GM21723 (cell line): Measurements from ENCODE around the gene CRNN.

Source experiments
- ATAC-seq: cut with Tn5 transposase; IDR thresholded peaks from one replicate; pipeline ENCODE4 v1.9.1; 2021; ENCODE audit warnings: mild to moderate bottlenecking, moderate library complexity; ENCODE audit not compliant: unreplicated experiment

CRNN gene

DNA sequence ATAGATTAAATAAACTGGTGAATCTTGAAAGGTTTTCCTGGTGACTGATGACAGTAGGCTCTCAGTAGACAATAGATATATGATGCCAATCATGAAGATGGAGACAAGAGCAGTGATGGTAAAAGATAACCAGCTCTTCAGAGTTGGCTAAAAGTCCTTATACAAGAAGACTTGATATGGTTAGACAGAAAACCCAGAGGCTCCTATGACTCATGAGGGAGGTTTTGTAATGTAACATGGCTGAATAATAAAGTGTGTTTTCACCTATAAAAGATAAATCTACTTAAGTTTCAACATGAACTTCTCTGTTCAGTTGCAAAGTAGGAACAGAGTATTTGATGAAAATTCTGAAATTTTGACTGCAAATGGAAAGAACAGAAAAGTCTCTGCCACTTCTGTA lies 12.7 kb upstream of the CRNN start:
- no peak for ATAC-seq

DNA sequence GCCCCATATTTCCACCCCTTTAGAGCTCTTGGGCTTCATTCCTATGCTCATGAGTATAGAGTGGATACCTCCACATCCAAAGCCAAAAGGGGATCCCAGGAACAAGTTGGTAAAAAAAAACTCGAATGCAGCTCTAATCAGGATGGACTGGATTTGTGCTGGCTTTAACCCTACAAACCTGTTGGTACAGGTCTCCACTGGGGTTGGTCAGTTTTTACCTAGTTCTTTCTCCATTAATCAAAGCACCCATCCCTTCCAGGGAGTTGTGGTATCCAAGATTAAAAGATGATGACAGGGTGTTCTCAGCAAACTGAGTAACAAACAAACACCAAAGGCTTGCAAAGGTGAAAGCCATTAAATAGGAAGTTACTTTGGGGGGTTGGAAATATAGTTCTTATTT lies 5.9 kb upstream of the CRNN start:
- ATAC-seq, result no peak

DNA sequence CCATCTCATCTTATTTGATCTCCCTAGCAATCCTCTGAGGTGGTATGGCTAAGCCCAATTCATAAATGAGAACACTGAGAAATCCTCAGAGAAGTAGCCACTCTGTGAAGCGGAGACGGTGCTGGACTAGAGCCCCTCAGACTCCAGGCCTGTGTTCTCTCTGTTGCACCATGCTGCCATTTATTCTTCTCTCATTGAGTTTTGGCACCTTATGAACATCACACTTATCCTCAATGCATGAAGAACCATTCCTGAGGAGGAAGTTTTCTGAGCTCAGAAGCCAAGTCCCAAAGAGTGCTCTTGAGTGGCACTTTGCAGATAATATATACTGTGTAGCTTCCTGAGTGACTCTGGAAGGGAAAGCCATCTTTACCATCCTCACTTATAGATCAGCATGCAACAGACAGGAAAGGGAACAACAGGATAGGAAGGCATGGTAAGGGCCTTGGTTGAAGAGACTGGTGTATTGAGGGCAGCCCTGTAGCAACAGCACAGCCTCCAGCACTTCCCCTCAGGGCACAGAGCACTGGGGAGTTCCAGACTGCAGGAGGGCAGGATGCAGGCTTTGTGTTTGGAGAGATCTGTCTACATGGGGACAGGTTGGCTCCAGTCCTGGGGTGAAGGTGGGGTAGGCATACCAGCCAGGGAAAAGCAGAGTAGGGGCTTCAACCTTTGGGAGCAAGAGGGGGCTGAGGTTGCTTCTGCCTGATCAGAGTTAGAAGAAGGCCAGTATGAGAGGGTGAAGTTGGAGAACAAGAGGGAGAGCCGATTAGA lies 1.6 kb upstream of the CRNN start:
- ATAC-seq, result no peak

DNA sequence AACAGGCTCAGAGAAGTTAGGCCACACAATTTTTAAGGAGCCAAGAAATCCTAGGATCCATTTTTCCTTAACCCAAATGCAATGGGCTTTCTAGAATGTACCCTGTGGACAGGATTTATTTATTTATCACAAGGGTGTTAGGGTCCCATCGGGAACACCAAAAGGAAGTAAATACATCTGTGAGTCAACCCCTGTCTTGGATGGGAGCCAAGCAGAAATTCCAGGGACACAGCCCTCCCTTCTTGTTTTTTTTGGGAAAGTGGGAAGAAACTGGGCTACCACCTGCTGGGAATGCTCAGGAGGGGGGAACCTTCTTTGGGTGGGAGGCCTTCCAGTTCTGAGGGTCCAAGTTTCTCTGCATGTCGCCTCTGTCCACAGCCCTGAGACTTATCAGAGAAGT lies 1.3 kb downstream of the CRNN start:
- ATAC-seq, result no peak

DNA sequence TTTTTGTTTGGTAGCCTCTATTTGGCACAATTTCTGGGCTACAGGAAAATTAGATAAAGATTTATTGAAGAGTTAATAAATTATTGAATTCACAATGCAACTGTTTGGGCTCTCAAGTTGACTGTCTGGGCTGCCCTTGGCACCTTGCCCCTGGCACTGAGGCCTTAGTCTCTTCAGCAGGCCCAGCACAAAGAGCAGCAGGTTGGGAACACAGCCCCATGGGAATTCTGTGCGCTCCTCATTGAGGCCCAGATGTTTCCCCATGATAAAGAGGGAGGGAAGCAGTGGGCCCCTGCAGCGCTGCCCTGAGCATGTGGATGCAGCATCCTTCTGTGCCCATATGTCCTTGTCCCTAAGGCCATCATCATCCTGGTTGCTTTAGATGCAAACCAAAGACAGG lies 2.9 kb downstream of the CRNN start:
- no peak for ATAC-seq

DNA sequence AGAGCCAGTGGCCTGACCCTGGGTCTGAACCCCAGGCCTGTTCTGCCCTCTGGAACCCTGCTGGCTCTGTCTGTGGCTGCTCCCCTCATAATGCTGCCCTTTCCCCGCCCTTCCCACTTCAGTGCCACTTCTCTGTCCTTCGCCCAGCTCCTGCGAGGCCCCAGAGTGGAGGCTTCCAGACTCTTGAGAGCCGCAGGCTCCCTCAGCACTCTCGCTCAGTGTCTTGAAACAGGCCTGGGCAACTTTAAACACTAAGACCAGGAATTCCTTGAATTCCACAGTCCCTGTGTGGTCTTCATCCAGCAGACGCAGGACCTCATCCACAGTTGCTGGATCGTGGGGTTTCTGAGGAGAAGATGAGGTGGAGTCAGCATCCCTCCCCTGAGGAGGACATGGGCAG lies 3.5 kb downstream of the CRNN start:
- ATAC-seq, result no peak

DNA sequence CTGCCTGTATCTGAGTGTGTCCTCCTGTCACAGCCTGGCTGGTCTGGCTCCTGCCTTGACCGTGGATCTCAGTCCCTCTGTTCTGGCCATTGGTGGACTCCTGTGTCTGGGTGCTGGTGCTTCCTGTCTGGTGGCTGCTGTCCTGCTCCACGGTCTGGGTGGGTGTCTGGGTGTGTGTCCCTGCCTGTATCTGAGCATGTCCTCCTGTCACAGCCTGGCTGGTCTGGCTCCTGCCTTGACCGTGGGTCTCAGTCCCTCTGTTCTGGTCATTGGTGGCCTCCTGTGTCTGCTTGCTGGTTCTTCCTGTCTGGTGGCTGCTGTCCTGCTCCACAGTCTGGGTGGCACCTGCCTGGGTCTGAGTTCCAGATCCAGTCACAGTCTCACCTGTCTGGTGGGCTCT lies 4.0 kb downstream of the CRNN start:
- ATAC-seq, result no peak

DNA sequence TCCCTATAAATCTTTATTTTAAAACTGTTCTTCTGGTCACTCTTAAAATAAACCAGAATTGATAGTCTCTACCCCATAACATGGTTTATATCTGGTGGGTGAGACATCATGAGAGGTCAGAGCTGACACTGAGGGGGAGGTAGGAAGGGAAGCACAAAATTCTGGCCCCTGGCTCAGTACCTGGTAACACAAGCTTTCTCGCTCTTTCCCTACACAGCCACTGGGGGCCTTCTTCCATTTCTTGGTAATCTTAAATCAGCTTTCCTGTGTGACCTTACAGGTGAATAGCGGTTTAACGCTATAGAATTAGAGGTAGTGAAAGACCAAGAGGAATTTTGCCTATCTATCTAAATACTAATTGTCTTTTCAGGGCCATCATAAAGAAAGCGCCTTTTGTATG lies 5.4 kb downstream of the CRNN start:
- no peak for ATAC-seq

DNA sequence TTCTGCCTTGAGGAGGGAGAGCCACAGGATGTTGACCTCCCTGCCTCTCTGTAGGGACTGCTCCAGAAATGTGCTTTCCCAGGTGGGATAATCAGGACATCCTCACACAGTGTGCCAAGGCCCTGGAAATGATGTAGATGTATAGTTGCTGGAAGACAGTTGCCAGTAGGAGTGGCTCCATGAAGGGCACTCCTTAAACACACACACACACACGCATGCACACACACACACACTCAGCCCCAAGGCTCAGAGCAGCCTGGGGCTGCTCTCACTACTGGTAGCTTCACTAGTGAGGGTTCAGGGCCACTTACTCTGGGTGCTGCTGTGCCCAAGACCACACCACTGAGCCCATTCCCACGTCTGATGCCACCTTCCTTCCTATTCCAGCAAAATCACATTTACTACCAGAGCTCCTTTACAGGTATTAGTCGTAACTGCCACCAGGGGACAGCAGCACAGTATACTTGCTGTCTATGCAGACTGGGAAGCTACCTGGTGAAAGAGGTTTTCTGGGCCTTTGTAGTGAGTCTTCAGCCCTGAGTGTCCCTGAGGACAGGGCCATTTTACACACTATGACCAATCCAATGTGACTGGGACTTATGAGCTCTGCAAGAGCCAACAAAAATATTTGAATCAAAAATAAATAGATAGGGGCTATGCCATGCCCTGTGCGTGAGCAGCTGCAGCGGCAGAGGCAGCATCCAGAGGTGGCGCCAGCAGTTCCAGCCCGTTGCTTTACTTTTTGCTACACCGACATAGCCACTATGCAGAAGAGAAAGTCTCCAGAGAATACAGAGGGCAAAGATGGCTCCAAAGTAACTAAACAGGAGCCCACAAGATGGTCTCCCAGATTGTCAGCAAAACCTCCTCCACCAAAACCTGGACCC lies 15.0 kb downstream of the CRNN start:
- ATAC-seq, result no peak

DNA sequence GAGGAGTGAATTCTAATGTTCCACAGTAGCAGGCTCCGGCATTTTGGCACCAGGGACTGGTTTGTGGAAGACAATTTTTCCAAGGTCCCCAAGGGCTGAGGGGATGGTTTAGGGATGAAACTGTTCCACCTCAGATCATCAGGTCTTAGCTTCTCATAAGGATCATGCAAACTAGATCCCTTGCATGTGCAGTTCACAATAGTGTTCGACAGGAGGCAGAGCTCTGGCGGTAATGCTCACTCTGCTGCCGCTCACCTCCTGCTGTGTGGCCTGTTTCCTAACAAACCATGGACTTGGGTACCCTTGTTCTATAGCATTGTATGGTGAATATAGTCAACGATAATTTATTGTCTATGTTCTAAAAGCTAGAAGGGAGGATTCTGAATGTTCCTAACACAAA lies 16.6 kb downstream of the CRNN start:
- no peak for ATAC-seq

DNA sequence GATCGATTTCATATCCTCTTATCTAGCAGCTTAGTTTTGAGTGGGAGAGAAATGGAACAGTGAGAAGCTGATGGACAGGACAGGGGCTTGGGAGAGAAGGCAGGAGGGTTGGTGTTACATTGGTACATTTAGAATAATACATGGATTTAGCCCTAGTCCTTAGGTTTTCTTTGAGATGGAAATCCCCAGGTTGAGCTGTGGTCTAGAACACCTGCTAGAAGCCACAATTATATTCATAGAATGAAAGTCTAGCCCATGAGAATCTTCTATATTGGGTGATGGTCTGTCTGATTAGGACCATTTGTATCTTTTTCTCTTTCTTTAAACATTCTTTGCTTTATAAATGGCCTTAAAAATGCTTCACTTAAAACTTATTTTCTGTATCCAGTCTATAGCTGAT lies 19.9 kb downstream of the CRNN start:
- no peak for ATAC-seq

DNA sequence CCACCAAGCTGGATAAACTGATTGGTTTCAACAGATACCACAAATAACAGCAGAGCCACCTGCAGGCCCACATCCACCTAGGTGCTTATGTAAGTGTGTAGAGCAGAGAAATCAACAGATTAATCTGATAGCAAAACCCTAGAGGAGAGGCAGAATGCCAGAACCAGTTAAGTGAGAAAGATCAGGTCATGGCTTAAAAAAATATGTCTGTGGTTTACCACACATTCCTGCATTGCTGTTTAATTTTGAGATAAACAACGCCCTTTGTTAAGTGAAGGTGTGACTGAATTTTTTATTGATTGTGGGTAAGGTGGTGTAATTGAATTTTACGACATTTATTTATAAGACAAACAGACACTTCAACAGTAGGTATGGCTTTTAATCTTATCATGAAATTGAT lies 21.2 kb downstream of the CRNN start:
- no peak for ATAC-seq

DNA sequence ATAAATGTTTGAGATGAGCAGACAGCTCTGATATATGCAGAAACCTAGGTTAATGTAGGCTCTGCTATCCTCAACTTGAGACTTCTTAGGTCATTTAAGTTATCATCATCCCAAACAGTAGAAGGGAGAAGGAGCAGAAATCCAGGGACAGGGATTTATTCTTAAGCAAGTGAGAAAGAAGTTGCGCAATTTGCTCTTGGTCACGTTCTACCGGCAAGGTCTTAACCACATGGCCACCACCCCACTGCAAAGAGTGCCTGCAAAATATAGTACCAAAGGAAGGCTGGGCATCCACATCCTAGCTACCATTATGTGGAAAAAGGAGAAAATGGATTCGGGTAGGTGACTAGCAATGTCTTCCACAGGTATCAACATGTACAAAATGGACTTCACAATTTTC lies 25.2 kb downstream of the CRNN start:
- ATAC-seq, result no peak

DNA sequence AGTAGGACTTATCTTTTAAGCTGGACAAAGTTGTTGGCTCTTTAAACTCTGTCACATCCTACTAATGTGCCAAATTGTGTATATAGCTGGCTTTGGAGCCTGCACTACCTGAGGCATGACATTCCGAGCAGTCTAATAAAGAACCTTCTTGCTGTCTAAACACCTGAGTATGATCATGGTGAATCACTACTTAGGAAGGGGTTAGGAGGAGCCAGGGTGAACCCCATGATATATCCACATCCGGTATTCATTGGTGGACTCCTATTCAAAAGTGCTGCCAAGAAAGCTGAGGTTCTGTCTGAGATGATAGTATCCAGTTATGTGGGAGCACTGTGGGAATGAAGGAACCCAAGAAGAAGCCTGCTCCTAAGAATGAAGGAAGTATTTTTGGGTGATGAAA lies 27.1 kb downstream of the CRNN start:
- no peak for ATAC-seq

DNA sequence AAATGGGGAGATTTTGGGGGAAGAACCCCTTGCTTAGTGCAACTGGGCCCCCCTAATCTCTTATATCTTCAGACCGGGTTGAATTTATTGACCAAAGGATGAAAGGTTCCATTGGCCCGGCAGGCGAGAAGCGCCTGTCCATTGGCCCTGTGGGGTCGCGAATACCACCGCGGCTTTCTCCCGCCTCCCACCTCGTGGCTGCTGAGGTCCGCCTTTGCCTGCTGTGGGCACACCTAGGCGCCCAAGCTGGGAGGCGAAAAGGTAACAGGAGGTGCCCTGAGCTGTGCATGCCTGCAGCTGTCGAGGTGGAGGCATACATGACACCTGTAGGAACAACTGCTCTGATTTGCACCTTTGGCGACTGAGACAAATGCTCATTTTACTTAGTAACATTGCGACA lies 33.1 kb downstream of the CRNN start:
- ATAC-seq, result no peak

DNA sequence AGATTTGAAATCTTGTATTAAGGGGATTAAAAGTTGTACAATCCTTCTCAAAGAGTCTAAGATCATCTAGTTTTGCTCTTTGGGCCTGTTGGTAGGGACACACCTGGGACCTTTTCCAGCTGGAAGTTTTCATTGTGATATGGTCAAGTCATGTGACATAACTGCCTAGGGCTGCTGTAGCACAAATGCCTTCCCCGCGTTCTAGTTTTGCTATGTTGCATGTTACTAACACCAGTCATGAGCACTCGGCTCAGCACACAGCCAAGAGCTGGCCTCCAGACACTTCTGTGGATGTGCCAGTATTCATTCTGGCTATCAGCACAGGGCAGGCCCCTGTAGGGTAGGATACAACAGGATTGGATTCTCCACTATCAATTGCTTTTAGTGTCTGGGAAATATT lies 39.6 kb downstream of the CRNN start:
- ATAC-seq, result no peak

DNA sequence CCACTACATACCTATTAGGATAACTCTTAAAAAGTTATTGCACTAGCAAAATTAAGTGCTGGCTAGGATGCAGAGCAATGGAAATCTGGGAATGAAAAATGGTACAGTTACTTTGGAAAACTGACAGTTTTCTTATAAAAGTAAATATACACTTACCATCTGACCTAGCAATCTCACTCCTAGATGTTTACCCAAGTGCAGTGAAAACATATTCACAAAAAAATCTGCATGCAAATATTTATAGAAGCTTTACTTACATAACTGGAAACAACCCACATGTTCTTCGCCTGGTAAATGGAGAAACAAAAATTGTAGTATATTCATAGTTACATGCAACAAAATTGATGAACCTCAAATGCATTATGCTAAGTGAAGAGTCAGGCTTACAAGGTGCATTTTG lies 41.4 kb downstream of the CRNN start:
- ATAC-seq, result no peak

DNA sequence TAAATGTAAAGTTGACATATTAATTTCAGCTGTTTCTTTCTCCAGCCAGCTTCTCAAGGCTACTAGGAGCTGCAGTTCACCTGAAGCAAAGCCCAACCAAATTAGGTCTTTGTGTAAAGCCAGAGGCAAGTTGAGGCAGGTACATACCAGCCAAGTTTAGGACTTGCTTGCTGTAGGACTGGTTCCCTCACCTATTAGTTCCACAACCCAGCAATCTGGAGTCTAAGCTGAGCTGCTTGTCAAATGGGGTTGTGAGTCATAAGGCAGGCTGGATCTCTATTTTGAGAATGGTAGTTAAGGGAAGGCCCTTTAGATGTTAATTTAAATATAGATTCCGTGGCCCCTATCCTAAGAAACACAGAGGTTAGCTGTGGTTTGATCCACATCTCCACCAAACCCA lies 46.6 kb downstream of the CRNN start:
- ATAC-seq, result no peak

DNA sequence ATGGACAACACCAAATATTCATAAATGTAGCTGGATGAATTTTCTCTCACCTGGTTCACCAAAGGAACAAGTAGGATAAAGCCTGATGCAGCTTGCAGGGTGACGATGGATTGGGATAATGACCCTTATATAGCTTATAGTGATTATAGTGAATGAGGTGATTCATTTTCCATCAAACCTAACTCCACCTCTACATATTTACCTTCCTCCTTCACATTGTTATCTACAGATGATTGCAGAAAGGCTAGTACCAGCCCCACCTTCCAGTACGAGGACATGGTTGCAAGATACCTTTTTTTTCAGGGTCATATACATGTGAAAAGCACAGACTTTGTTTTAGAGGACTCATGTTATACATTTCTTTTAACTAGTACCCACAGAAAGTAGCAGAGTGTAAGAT lies 54.2 kb downstream of the CRNN start, which contains the start of gene FLG2:
TSS of gene FLG2 (minus strand) at position 101 of the 400 bp plus-strand sequence. CDS start 1,122 bp downstream, outside the sequence.
- no peak for ATAC-seq
